Measurements from ENCODE around the gene CNGA2.
"Not testable (repeated sequence)": the region's sequence is repeated elsewhere in the genome, so short reads cannot be mapped to it uniquely, and the experiment has no call there.

CNGA2 gene

GRCh38 chrX:151734446-151734845 is at the start of gene CNGA2:
Gene CNGA2, plus strand, starts transcription at chrX:151734746. Its CDS starts 3,738 bp downstream, at chrX:151738484.
- no peaks in the 10 kb centered on the region for H3K4me1 ChIP-seq (ENCODE audit: control insufficient read depth, insufficient read depth, low read length)
- H3K9ac ChIP-seq (ENCODE audit: low read length in 2 of 2) = no peak within 1 kb of the TSS
- H3K36me3 ChIP-seq (ENCODE audit: control insufficient read depth in 2 of 2, insufficient read depth in 2 of 2, low read length in 2 of 2) = no peaks in the 10 kb centered on the region
- no peak within 1 kb of the TSS for H3K4me3 ChIP-seq (ENCODE audit: low read length in 2 of 2)
- H3K27me3 ChIP-seq (ENCODE audit: control insufficient read depth in 1 of 2, insufficient read depth in 2 of 2, low read length in 2 of 2) = peaks cover 0 to 15% of the 10 kb centered on the region in 2 donors
- H3K27ac ChIP-seq (ENCODE audit: low read length) = no peak within 1 kb of the TSS
- no peaks in the 10 kb centered on the region for H3K9me3 ChIP-seq (ENCODE audit: control insufficient read depth in 2 of 2, low read length in 2 of 2)

- Histone ChIP-seq H3K27ac (ENCODE audit: low read length) (no peak overlapping the region), H3K9me3 (ENCODE audit: control insufficient read depth in 2 of 2, low read length in 2 of 2) (no peaks in the 10 kb centered on the region), H3K4me1 (ENCODE audit: control insufficient read depth, insufficient read depth, low read length) (no peaks in the 10 kb centered on the region), H3K9ac (ENCODE audit: low read length in 2 of 2) (no peak overlapping the region), H3K27me3 (ENCODE audit: control insufficient read depth in 1 of 2, insufficient read depth in 2 of 2, low read length in 2 of 2) (peaks cover 0 to 3% of the 10 kb centered on the region in 2 donors), H3K36me3 (ENCODE audit: control insufficient read depth in 2 of 2, insufficient read depth in 2 of 2, low read length in 2 of 2) (no peaks in the 10 kb centered on the region), H3K4me3 (ENCODE audit: low read length in 2 of 2) (no peak overlapping the region)
These were observed 46.9 kb upstream of the CNGA2 start for GRCh38 chrX:151687635-151688034.

- H3K4me1 ChIP-seq (ENCODE audit: control insufficient read depth, insufficient read depth, low read length) = no peaks in the 10 kb centered on the region
- no peaks in the 10 kb centered on the region for H3K36me3 ChIP-seq (ENCODE audit: control insufficient read depth in 2 of 2, insufficient read depth in 2 of 2, low read length in 2 of 2)
- no peaks in the 10 kb centered on the region for H3K9me3 ChIP-seq (ENCODE audit: control insufficient read depth in 2 of 2, low read length in 2 of 2)
- H3K4me3 ChIP-seq (ENCODE audit: low read length in 2 of 2) = no peak overlapping the region
- peaks cover 0 to 7% of the 10 kb centered on the region in 2 donors for H3K27me3 ChIP-seq (ENCODE audit: control insufficient read depth in 1 of 2, insufficient read depth in 2 of 2, low read length in 2 of 2)
- H3K9ac ChIP-seq (ENCODE audit: low read length in 2 of 2) = no peak overlapping the region
- H3K27ac ChIP-seq (ENCODE audit: low read length) = no peak overlapping the region
These were observed 45.9 kb upstream of the CNGA2 start for GRCh38 chrX:151688695-151689094.

- Histone ChIP-seq H3K27ac (ENCODE audit: low read length) (no peak overlapping the region), H3K4me1 (ENCODE audit: control insufficient read depth, insufficient read depth, low read length) (no peaks in the 10 kb centered on the region), H3K27me3 (ENCODE audit: control insufficient read depth in 1 of 2, insufficient read depth in 2 of 2, low read length in 2 of 2) (peaks cover 0 to 18% of the 10 kb centered on the region in 2 donors), H3K4me3 (ENCODE audit: low read length in 2 of 2) (no peak overlapping the region), H3K36me3 (ENCODE audit: control insufficient read depth in 2 of 2, insufficient read depth in 2 of 2, low read length in 2 of 2) (no peaks in the 10 kb centered on the region), H3K9ac (ENCODE audit: low read length in 2 of 2) (no peak overlapping the region), H3K9me3 (ENCODE audit: control insufficient read depth in 2 of 2, low read length in 2 of 2) (no peaks in the 10 kb centered on the region)
These were observed 41.7 kb upstream of the CNGA2 start for GRCh38 chrX:151692825-151693224.

GRCh38 chrX:151694121-151694520 is 40.4 kb upstream of the CNGA2 start:
- Histone ChIP-seq H3K9ac (ENCODE audit: low read length in 2 of 2) (no peak overlapping the region), H3K27ac (ENCODE audit: low read length) (no peak overlapping the region), H3K36me3 (ENCODE audit: control insufficient read depth in 2 of 2, insufficient read depth in 2 of 2, low read length in 2 of 2) (no peaks in the 10 kb centered on the region), H3K27me3 (ENCODE audit: control insufficient read depth in 1 of 2, insufficient read depth in 2 of 2, low read length in 2 of 2) (peaks cover 0 to 21% of the 10 kb centered on the region in 2 donors), H3K4me1 (ENCODE audit: control insufficient read depth, insufficient read depth, low read length) (no peaks in the 10 kb centered on the region), H3K4me3 (ENCODE audit: low read length in 2 of 2) (no peak overlapping the region), H3K9me3 (ENCODE audit: control insufficient read depth in 2 of 2, low read length in 2 of 2) (no peaks in the 10 kb centered on the region)

GRCh38 chrX:151694661-151695582 is 39.6 kb upstream of the CNGA2 start, which contains the start of gene PRRG3:
Gene PRRG3, plus strand, starts transcription at chrX:151695458. Its CDS starts 3,357 bp downstream, at chrX:151698815.
- no peak within 1 kb of the TSS for H3K9ac ChIP-seq (ENCODE audit: low read length in 2 of 2)
- H3K9me3 ChIP-seq (ENCODE audit: control insufficient read depth in 2 of 2, low read length in 2 of 2) = no peaks in the 10 kb centered on the region
- H3K27ac ChIP-seq (ENCODE audit: low read length) = no peak within 1 kb of the TSS
- no peak within 1 kb of the TSS for H3K4me3 ChIP-seq (ENCODE audit: low read length in 2 of 2)
- no peaks in the 10 kb centered on the region for H3K4me1 ChIP-seq (ENCODE audit: control insufficient read depth, insufficient read depth, low read length)
- peaks cover 0 to 21% of the 10 kb centered on the region in 2 donors for H3K27me3 ChIP-seq (ENCODE audit: control insufficient read depth in 1 of 2, insufficient read depth in 2 of 2, low read length in 2 of 2)
- no peaks in the 10 kb centered on the region for H3K36me3 ChIP-seq (ENCODE audit: control insufficient read depth in 2 of 2, insufficient read depth in 2 of 2, low read length in 2 of 2)

- peaks cover 0 to 20% of the 10 kb centered on the region in 2 donors for H3K27me3 ChIP-seq (ENCODE audit: control insufficient read depth in 1 of 2, insufficient read depth in 2 of 2, low read length in 2 of 2)
- no peaks in the 10 kb centered on the region for H3K4me1 ChIP-seq (ENCODE audit: control insufficient read depth, insufficient read depth, low read length)
- H3K4me3 ChIP-seq (ENCODE audit: low read length in 2 of 2) = no peak overlapping the region
- H3K36me3 ChIP-seq (ENCODE audit: control insufficient read depth in 2 of 2, insufficient read depth in 2 of 2, low read length in 2 of 2) = no peaks in the 10 kb centered on the region
- no peak overlapping the region for H3K9ac ChIP-seq (ENCODE audit: low read length in 2 of 2)
- no peak overlapping the region for H3K27ac ChIP-seq (ENCODE audit: low read length)
- no peaks in the 10 kb centered on the region for H3K9me3 ChIP-seq (ENCODE audit: control insufficient read depth in 2 of 2, low read length in 2 of 2)
These were observed 38.8 kb upstream of the CNGA2 start for GRCh38 chrX:151695583-151696340.

- H3K27ac ChIP-seq (ENCODE audit: low read length); H3K9ac ChIP-seq (ENCODE audit: low read length in 2 of 2); H3K4me3 ChIP-seq (ENCODE audit: low read length in 2 of 2); H3K9me3 ChIP-seq (ENCODE audit: control insufficient read depth in 2 of 2, low read length in 2 of 2); H3K36me3 ChIP-seq (ENCODE audit: control insufficient read depth in 2 of 2, insufficient read depth in 2 of 2, low read length in 2 of 2); H3K4me1 ChIP-seq (ENCODE audit: control insufficient read depth, insufficient read depth, low read length): not testable (repeated sequence)
- H3K27me3 ChIP-seq (ENCODE audit: control insufficient read depth in 1 of 2, insufficient read depth in 2 of 2, low read length in 2 of 2) = peaks cover 0 to 17% of the 10 kb centered on the region in 2 donors
These were observed 37.5 kb upstream of the CNGA2 start for GRCh38 chrX:151697082-151697481.

- peaks cover 0 to 20% of the 10 kb centered on the region in 2 donors for H3K27me3 ChIP-seq (ENCODE audit: control insufficient read depth in 1 of 2, insufficient read depth in 2 of 2, low read length in 2 of 2)
- no peaks in the 10 kb centered on the region for H3K4me1 ChIP-seq (ENCODE audit: control insufficient read depth, insufficient read depth, low read length)
- no peak overlapping the region for H3K9ac ChIP-seq (ENCODE audit: low read length in 2 of 2)
- H3K4me3 ChIP-seq (ENCODE audit: low read length in 2 of 2) = no peak overlapping the region
- no peaks in the 10 kb centered on the region for H3K9me3 ChIP-seq (ENCODE audit: control insufficient read depth in 2 of 2, low read length in 2 of 2)
- no peak overlapping the region for H3K27ac ChIP-seq (ENCODE audit: low read length)
- H3K36me3 ChIP-seq (ENCODE audit: control insufficient read depth in 2 of 2, insufficient read depth in 2 of 2, low read length in 2 of 2) = no peaks in the 10 kb centered on the region
These were observed 37.0 kb upstream of the CNGA2 start for GRCh38 chrX:151697522-151697921.

- Histone ChIP-seq H3K9ac (ENCODE audit: low read length in 2 of 2) (no peak overlapping the region), H3K4me1 (ENCODE audit: control insufficient read depth, insufficient read depth, low read length) (no peaks in the 10 kb centered on the region), H3K4me3 (ENCODE audit: low read length in 2 of 2) (no peak overlapping the region), H3K27ac (ENCODE audit: low read length) (no peak overlapping the region), H3K9me3 (ENCODE audit: control insufficient read depth in 2 of 2, low read length in 2 of 2) (no peaks in the 10 kb centered on the region), H3K36me3 (ENCODE audit: control insufficient read depth in 2 of 2, insufficient read depth in 2 of 2, low read length in 2 of 2) (no peaks in the 10 kb centered on the region), H3K27me3 (ENCODE audit: control insufficient read depth in 1 of 2, insufficient read depth in 2 of 2, low read length in 2 of 2) (peaks cover 0 to 16% of the 10 kb centered on the region in 2 donors)
These were observed 36.1 kb upstream of the CNGA2 start for GRCh38 chrX:151698485-151698884.
